GM18502 (cell line): ENCODE results near the gene USP4.
"Not testable (repeated sequence)": the region's sequence is repeated elsewhere in the genome, so short reads cannot be mapped to it uniquely, and the experiment has no call there.

Experiments
- ATAC-seq: cut with Tn5 transposase; IDR thresholded peaks from one replicate; pipeline ENCODE4 v1.9.1; 2021; ENCODE audit warnings: mild to moderate bottlenecking; ENCODE audit not compliant: unreplicated experiment, poor library complexity

Gene USP4

GRCh38 chr3:49351521-49352011 lies 11.7 kb upstream of the USP4 start:
- no peak for ATAC-seq

- ATAC-seq: no peak
Measured at GRCh38 chr3:49349348-49350114, 9.7 kb upstream of the USP4 start.

- ATAC-seq: not testable (repeated sequence)
Measured at GRCh38 chr3:49348361-49348760, 8.5 kb upstream of the USP4 start.

- no peak for ATAC-seq
Measured at GRCh38 chr3:49346797-49347251, 7.0 kb upstream of the USP4 start.

- no peak for ATAC-seq
Measured at GRCh38 chr3:49343163-49343562, 3.3 kb upstream of the USP4 start.

GRCh38 chr3:49341996-49342395 lies 2.1 kb upstream of the USP4 start:
- no peak for ATAC-seq

GRCh38 chr3:49339581-49339940 lies 292 bp downstream of the USP4 start:
- ATAC-seq: no peak

GRCh38 chr3:49333916-49334633 lies 5.8 kb downstream of the USP4 start:
- ATAC-seq: no peak

GRCh38 chr3:49333091-49333490 lies 6.8 kb downstream of the USP4 start:
- no peak for ATAC-seq

GRCh38 chr3:49329186-49329585 lies 10.7 kb downstream of the USP4 start:
- no peak for ATAC-seq

GRCh38 chr3:49328350-49328749 lies 11.5 kb downstream of the USP4 start:
- not testable (repeated sequence) for ATAC-seq

- ATAC-seq: no peak
Measured at GRCh38 chr3:49327485-49327884, 12.4 kb downstream of the USP4 start.

GRCh38 chr3:49324768-49325167 lies 15.1 kb downstream of the USP4 start:
- ATAC-seq: no peak

- no peak for ATAC-seq
Measured at GRCh38 chr3:49316696-49317457, 23.0 kb downstream of the USP4 start.

- ATAC-seq: no peak
Measured at GRCh38 chr3:49313896-49314688, 25.8 kb downstream of the USP4 start.

- ATAC-seq: no peak
Measured at GRCh38 chr3:49311283-49311682, 28.6 kb downstream of the USP4 start.

GRCh38 chr3:49310677-49311076 lies 29.2 kb downstream of the USP4 start:
- no peak for ATAC-seq

- no peak for ATAC-seq
Measured at GRCh38 chr3:49305608-49306007, 34.2 kb downstream of the USP4 start.

GRCh38 chr3:49302613-49303012 lies 37.2 kb downstream of the USP4 start:
- no peak for ATAC-seq

- no peak for ATAC-seq
Measured at GRCh38 chr3:49300595-49300994, 39.3 kb downstream of the USP4 start.
